ENCODE results near the gene USP3.
"Not testable (repeated sequence)": the region's sequence is repeated elsewhere in the genome, so short reads cannot be mapped to it uniquely, and the experiment has no call there.

USP3 gene

GRCh38 chr15:63478243-63478642 lies 26.1 kb upstream of the USP3 start:
- no peak for DNase-seq

- no peak for DNase-seq
Measured at GRCh38 chr15:63480441-63480821, 24.0 kb upstream of the USP3 start.

GRCh38 chr15:63481105-63481810 lies 23.1 kb upstream of the USP3 start:
- no peak for DNase-seq

GRCh38 chr15:63482874-63483323 lies 21.5 kb upstream of the USP3 start:
- no peak for DNase-seq

- no peak for DNase-seq
Measured at GRCh38 chr15:63483521-63484371, 20.6 kb upstream of the USP3 start.

GRCh38 chr15:63484433-63485186 lies 19.8 kb upstream of the USP3 start:
- no peak for DNase-seq

- DNase-seq = peak; percentile 70
Measured at GRCh38 chr15:63487076-63487757, 17.2 kb upstream of the USP3 start.

- not testable (repeated sequence) for DNase-seq
Measured at GRCh38 chr15:63487758-63488397, 16.5 kb upstream of the USP3 start.

- DNase-seq = no peak
Measured at GRCh38 chr15:63488398-63488960, 15.9 kb upstream of the USP3 start.

GRCh38 chr15:63489352-63489751 lies 15.0 kb upstream of the USP3 start:
- DNase-seq = no peak

- DNase-seq = no peak
Measured at GRCh38 chr15:63490345-63491034, 13.9 kb upstream of the USP3 start.

GRCh38 chr15:63491116-63491827 lies 13.1 kb upstream of the USP3 start:
- peak; percentile 41 for DNase-seq

GRCh38 chr15:63491979-63492378 lies 12.4 kb upstream of the USP3 start:
- peak; percentile 92 for DNase-seq

GRCh38 chr15:63492541-63493077 lies 11.8 kb upstream of the USP3 start:
- DNase-seq = peak; percentile 47

- DNase-seq = no peak
Measured at GRCh38 chr15:63493436-63493835, 11.0 kb upstream of the USP3 start.

GRCh38 chr15:63494408-63494807 lies 10.0 kb upstream of the USP3 start:
- DNase-seq = no peak

- no peak for DNase-seq
Measured at GRCh38 chr15:63495343-63495742, 9.1 kb upstream of the USP3 start.

- DNase-seq = no peak
Measured at GRCh38 chr15:63495780-63496488, 8.5 kb upstream of the USP3 start.

GRCh38 chr15:63497642-63498467 lies 6.5 kb upstream of the USP3 start:
- DNase-seq = no peak
